ENCODE data around the gene DCUN1D3. TPM values are rescaled to one million over a fixed set of nuclear protein-coding genes. Genes with fewer than 3 reads are reported as not detected.
A peak's percentile ranks its signal among the peaks of the same experiment; 100 is the strongest.
"Not testable (repeated sequence)": the region's sequence is repeated elsewhere in the genome, so short reads cannot be mapped to it uniquely, and the experiment has no call there.

DCUN1D3 gene
- total RNA-seq, 1 donor from 2014 or later = 4.1 TPM

DNA sequence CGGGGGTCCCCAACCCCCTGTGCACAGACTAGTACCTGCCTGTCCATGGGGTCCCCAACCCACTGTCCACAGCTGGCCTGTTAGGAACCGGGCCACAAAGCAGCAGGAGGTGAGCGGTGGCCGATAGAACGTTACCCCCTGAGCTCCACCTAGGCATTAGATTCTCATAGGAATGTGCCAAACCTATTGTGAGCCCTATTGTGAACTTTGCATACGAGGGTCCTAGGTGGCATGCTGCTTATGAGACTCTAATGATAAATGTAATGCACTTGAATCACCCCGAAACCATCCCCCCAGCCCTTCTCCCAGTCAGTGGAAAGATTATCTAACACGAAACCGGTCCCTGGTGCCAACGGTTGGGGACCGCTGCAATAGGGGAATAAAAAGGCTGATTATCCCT lies 92.3 kb downstream of the DCUN1D3 start:
- Mint-ChIP-seq H3K27ac (no peak overlapping the region), H3K9me3 (no peaks in the 10 kb centered on the region), H3K36me3 (ENCODE audit: low read depth) (peaks cover 5% of the 10 kb centered on the region), H3K4me3 (peak overlapping the region; percentile 66), H3K27me3 (no peaks in the 10 kb centered on the region), H3K4me1 (peaks cover 15% of the 10 kb centered on the region)
- no peak for ATAC-seq (ENCODE audit: low read depth)
- intact Hi-C loops (cut with micrococcal nuclease) = loop anchor here (2.0 to 5.0 kb wide), 3 partner anchors 67 to 93 kb away; partner anchors contain the start of genes DCUN1D3, LYRM1 and THUMPD1
- TF ChIP-seq, protein P1, sequence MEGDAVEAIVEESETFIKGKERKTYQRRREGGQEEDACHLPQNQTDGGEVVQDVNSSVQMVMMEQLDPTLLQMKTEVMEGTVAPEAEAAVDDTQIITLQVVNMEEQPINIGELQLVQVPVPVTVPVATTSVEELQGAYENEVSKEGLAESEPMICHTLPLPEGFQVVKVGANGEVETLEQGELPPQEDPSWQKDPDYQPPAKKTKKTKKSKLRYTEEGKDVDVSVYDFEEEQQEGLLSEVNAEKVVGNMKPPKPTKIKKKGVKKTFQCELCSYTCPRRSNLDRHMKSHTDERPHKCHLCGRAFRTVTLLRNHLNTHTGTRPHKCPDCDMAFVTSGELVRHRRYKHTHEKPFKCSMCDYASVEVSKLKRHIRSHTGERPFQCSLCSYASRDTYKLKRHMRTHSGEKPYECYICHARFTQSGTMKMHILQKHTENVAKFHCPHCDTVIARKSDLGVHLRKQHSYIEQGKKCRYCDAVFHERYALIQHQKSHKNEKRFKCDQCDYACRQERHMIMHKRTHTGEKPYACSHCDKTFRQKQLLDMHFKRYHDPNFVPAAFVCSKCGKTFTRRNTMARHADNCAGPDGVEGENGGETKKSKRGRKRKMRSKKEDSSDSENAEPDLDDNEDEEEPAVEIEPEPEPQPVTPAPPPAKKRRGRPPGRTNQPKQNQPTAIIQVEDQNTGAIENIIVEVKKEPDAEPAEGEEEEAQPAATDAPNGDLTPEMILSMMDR (IDR thresholded peaks at IDR 0.05) = no peak
- no peak for DNase-seq
- ChIA-PET POLR2A (no interaction called here), CTCF (no interaction called here)

DNA sequence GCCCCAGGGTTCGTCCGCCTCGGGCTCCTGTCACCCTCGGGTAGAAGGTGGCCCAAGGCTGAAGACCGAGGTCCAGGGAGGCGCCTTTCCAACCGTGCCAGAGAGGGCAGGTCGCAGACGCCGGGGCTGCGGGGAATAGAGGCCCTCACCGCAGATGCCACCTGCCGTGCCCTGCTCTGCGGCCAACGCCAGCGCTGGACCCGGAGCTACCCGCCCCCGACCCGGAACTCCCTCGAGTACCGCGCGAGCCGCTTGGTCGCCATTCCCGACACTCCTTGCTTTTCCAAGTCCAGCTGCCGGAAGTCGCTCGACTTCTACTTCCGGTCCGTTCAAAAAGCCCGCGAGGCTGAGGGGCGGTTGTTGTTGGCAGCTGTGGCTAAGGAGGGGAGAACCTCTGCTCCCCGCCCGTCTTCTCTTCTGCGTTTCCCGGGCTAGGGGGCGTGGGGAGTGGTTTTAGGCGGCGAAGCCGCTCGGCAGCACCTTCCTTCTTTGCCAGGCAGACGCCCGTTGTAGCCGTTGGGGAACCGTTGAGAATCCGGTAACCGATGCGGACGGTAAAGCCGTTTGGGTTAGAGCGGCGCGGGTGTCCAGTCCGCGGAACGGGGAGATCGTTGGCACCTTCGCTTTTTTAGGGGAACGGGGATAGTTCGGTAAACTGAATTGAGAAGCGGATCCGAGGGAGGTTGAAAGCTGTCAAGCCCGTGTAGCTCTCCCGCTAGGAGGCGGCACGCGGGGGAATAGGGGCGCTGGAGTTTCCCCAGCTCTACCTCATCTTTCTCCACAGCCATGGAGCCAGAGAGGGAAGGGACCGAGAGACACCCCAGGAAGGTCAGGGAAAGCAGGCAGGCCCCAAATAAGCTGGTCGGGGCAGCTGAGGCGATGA lies 93.7 kb downstream of the DCUN1D3 start, which contains the start of the genes ERI2 and REXO5:
ERI2 (minus strand) TSS at position 305 of the 883 bp plus-strand sequence; CDS start at position 263, 42 bp downstream.
REXO5 (plus strand) TSS at position 360 of the 883 bp plus-strand sequence; CDS start at position 787, 427 bp downstream.
- Mint-ChIP-seq H3K27me3 (no peaks in the 10 kb centered on the region), H3K4me3 (peak within 1 kb of the TSS; percentile 98), H3K27ac (peak within 1 kb of the TSS; percentile 77), H3K4me1 (peaks cover 15% of the 10 kb centered on the region), H3K9me3 (no peaks in the 10 kb centered on the region), H3K36me3 (ENCODE audit: low read depth) (peaks cover 5% of the 10 kb centered on the region)
- TF ChIP-seq, protein P1 (IDR thresholded peaks at IDR 0.05) = no peak
- ChIA-PET POLR2A (interaction anchor here (0.6 to 1.7 kb wide), 4 partner anchors 9 to 191 kb away, joined by 4 to 10 read pairs (median 5); partner anchors contain the start of gene THUMPD1), CTCF (interaction anchor here (1.6 kb wide), 1 partner anchor 44 kb away, joined by 4 read pairs; no protein-coding TSS in a partner anchor)
- intact Hi-C loops (cut with micrococcal nuclease) = loop anchor here (1.0 to 5.0 kb wide), 4 partner anchors 43 to 94 kb away; partner anchors contain the start of genes DCUN1D3, LYRM1 and THUMPD1
- peak; percentile 67 for DNase-seq
- peak; percentile 86 for ATAC-seq (ENCODE audit: low read depth)

DNA sequence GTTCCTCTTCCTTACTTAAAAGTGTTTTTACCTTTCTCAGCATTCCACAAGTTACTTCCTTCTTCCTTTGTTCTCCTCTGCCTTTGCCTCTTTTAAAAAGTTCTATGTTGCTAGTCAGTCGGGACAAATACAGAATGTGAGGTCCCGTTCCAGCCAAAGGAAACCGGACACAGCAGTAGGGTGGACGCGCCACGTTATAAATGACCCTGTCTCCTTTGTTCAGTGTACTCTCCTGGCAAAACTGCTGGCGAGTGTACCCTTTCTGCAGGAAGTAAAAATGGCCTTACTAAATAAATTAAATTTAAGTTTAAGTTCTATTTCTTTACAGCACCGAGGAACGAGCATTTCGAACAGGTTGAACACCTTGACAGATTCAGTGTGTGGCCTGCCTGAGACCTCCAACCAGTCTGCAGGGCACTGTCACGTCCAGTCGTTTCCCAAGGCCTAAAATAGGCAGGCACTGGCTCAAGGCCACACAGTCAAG lies 94.4 kb downstream of the DCUN1D3 start:
- not testable (repeated sequence) for H3K36me3 Mint-ChIP-seq (ENCODE audit: low read depth); H3K27me3 Mint-ChIP-seq; ATAC-seq (ENCODE audit: low read depth); H3K9me3 Mint-ChIP-seq; DNase-seq
- ChIA-PET POLR2A (interaction anchor here (1.4 to 1.7 kb wide), 2 partner anchors 64 to 98 kb away, joined by 4 to 6 read pairs; partner anchors contain the start of gene THUMPD1), CTCF (interaction anchor here (1.6 kb wide), 1 partner anchor 45 kb away, joined by 4 read pairs; no protein-coding TSS in a partner anchor)
- Mint-ChIP-seq H3K27ac (peak overlapping the region; percentile 77), H3K4me3 (peak overlapping the region; percentile 98), H3K4me1 (peaks cover 15% of the 10 kb centered on the region)
- intact Hi-C loops (cut with micrococcal nuclease) = loop anchor here (1.0 to 5.0 kb wide), 4 partner anchors 42 to 95 kb away; partner anchors contain the start of genes DCUN1D3, LYRM1 and THUMPD1

Other genes starting within 250 kb of the DCUN1D3 start
- 0.44 and 0.60 TPM in 2 replicates for gene ACSM1, start 202.7 kb downstream of the DCUN1D3 start, total RNA-seq
- 41.1 and 42.2 TPM in 2 replicates for gene THUMPD1, start 158.5 kb downstream of the DCUN1D3 start, total RNA-seq
- 12.8 and 13.6 TPM in 2 replicates for gene ACSM3, start 136.3 kb downstream of the DCUN1D3 start, total RNA-seq
- 4.3 and 4.5 TPM in 2 replicates for gene ERI2, start 93.9 kb downstream of the DCUN1D3 start, total RNA-seq
- gene REXO5, start 93.8 kb downstream of the DCUN1D3 start, total RNA-seq = 0.44 and 0.83 TPM in 2 replicates
- 20.7 and 22.4 TPM in 2 replicates for gene LYRM1, start 413 bp upstream of the DCUN1D3 start, total RNA-seq

Measured in activated B cell treated with CpG ODN at 0.5 μM for 24 hours (primary cell).